ENCODE data around the gene STKLD1.

STKLD1 gene

DNA sequence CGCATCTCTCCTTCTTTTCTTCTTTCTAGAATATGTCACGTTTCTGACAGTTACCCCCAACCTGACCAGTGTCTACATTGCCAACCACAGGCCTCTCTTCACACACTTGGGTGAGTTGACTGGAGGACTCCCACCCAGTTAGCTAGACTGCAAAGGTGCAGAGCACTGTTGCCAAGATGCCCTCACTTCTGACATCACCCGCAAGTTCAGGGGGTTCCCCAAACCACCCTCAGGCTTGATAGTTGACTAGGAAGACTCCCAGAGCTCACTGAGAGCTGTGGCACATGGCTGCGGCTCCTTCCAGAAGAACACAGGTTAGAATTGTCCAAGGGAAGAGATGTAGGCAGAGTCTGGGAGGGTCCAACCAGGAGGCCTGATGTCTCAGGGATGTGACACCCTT, 63.2 kb downstream of the STKLD1 start:
- Histone ChIP-seq H3K9me2 (replicated peaks; ENCODE audit: low read depth, low read length) (no peaks in the 10 kb centered on the region), H3F3A (ENCODE audit: low read depth) (no peaks in the 10 kb centered on the region), H3K79me2 (ENCODE audit: insufficient read depth, low read length) (no peaks in the 10 kb centered on the region), H3K4me3 (ENCODE audit: low read length, poor library complexity, severe bottlenecking) (no peak overlapping the region), H3K36me3 (ENCODE audit: insufficient read depth, low read length) (no peaks in the 10 kb centered on the region), H2AFZ (ENCODE audit: low read length) (no peak overlapping the region), H4K20me1 (ENCODE audit: insufficient read depth, low read length, poor library complexity, severe bottlenecking) (no peaks in the 10 kb centered on the region), H3K4me2 (ENCODE audit: low read depth, low read length, poor library complexity, severe bottlenecking) (no peak overlapping the region), H3K27me3 (ENCODE audit: insufficient read depth, low read length, poor library complexity, severe bottlenecking) (no peaks in the 10 kb centered on the region), H3K4me1 (ENCODE audit: insufficient read depth, low read length, poor library complexity, severe bottlenecking) (peaks cover 6% of the 10 kb centered on the region), H3K9ac (ENCODE audit: low read depth, low read length, poor library complexity, severe bottlenecking) (no peak overlapping the region), H3K9me3 (ENCODE audit: insufficient read depth, low read depth, low read length) (no peaks in the 10 kb centered on the region)
- TF ChIP-seq, protein P1, sequence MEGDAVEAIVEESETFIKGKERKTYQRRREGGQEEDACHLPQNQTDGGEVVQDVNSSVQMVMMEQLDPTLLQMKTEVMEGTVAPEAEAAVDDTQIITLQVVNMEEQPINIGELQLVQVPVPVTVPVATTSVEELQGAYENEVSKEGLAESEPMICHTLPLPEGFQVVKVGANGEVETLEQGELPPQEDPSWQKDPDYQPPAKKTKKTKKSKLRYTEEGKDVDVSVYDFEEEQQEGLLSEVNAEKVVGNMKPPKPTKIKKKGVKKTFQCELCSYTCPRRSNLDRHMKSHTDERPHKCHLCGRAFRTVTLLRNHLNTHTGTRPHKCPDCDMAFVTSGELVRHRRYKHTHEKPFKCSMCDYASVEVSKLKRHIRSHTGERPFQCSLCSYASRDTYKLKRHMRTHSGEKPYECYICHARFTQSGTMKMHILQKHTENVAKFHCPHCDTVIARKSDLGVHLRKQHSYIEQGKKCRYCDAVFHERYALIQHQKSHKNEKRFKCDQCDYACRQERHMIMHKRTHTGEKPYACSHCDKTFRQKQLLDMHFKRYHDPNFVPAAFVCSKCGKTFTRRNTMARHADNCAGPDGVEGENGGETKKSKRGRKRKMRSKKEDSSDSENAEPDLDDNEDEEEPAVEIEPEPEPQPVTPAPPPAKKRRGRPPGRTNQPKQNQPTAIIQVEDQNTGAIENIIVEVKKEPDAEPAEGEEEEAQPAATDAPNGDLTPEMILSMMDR (conservative IDR thresholded peaks at IDR 0.05; ENCODE audit: low read length), result no peak
- no peak for TF ChIP-seq EZH2phosphoT487 (IDR thresholded peaks at IDR 0.05; ENCODE audit: borderline replicate concordance)

DNA sequence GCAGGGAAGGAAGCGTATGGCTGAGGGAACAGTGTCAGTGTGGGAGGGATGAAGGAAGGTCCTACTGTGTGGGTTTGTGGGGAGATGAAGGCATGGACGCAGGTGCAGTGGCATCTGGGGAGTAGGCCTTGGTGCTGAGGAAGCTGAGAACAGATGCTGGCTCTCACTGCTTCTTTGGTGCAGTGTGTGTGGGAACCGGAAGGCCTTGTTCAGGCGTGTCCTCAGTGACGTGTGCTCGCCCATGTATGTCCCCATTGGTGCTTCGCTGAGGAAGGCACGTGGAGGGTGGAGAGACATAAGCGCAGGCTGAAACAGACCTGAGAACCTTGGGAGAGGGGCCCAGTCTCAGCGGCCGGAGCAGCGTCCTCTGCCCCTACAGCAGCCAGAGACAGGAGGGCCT, 64.7 kb downstream of the STKLD1 start:
- Histone ChIP-seq H2AFZ (ENCODE audit: low read length) (no peak overlapping the region), H3K9me2 (replicated peaks; ENCODE audit: low read depth, low read length) (no peaks in the 10 kb centered on the region), H3K4me1 (ENCODE audit: insufficient read depth, low read length, poor library complexity, severe bottlenecking) (peaks cover 6% of the 10 kb centered on the region), H3K9ac (ENCODE audit: low read depth, low read length, poor library complexity, severe bottlenecking) (no peak overlapping the region), H3K79me2 (ENCODE audit: insufficient read depth, low read length) (no peaks in the 10 kb centered on the region), H3K4me2 (ENCODE audit: low read depth, low read length, poor library complexity, severe bottlenecking) (no peak overlapping the region), H3K9me3 (ENCODE audit: insufficient read depth, low read depth, low read length) (no peaks in the 10 kb centered on the region), H3K27me3 (ENCODE audit: insufficient read depth, low read length, poor library complexity, severe bottlenecking) (no peaks in the 10 kb centered on the region), H3F3A (ENCODE audit: low read depth) (no peaks in the 10 kb centered on the region), H4K20me1 (ENCODE audit: insufficient read depth, low read length, poor library complexity, severe bottlenecking) (no peaks in the 10 kb centered on the region), H3K36me3 (ENCODE audit: insufficient read depth, low read length) (no peaks in the 10 kb centered on the region), H3K4me3 (ENCODE audit: low read length, poor library complexity, severe bottlenecking) (no peak overlapping the region)
- TF ChIP-seq, protein P1 (conservative IDR thresholded peaks at IDR 0.05; ENCODE audit: low read length), result no peak
- no peak for TF ChIP-seq EZH2phosphoT487 (IDR thresholded peaks at IDR 0.05; ENCODE audit: borderline replicate concordance)

DNA sequence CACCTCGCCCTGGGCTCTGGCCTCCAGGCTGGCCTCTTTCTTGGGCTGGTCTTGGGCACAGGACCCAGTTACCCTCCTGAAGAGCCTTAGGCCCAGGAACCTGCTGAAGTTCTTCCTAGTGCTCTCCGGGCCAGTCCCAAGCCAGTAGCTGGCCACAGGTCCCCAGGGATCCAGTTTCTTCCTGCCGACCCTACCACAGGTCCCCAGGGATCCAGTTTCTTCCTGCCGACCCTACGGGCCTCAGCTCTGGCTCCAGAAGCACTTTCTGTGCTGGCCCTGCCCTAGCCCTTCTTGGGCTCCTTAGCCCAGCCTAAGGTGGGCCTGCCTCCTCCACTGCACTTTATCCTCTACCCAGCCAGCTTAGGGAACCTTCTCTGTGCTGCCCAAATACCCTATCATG, 65.4 kb downstream of the STKLD1 start:
- no peak overlapping the region for H3K4me3 ChIP-seq (ENCODE audit: low read length, poor library complexity, severe bottlenecking)
- peaks cover 6% of the 10 kb centered on the region for H3K4me1 ChIP-seq (ENCODE audit: insufficient read depth, low read length, poor library complexity, severe bottlenecking)
- no peaks in the 10 kb centered on the region for H3K27me3 ChIP-seq (ENCODE audit: insufficient read depth, low read length, poor library complexity, severe bottlenecking)
- H3K9me2 ChIP-seq (replicated peaks; ENCODE audit: low read depth, low read length), result no peaks in the 10 kb centered on the region
- TF ChIP-seq, protein P1 (conservative IDR thresholded peaks at IDR 0.05; ENCODE audit: low read length), result no peak
- H3K4me2 ChIP-seq (ENCODE audit: low read depth, low read length, poor library complexity, severe bottlenecking), result no peak overlapping the region
- H3K9me3 ChIP-seq (ENCODE audit: insufficient read depth, low read depth, low read length), result no peaks in the 10 kb centered on the region
- H3K36me3 ChIP-seq (ENCODE audit: insufficient read depth, low read length), result no peaks in the 10 kb centered on the region
- no peaks in the 10 kb centered on the region for H4K20me1 ChIP-seq (ENCODE audit: insufficient read depth, low read length, poor library complexity, severe bottlenecking)
- H3K79me2 ChIP-seq (ENCODE audit: insufficient read depth, low read length), result no peaks in the 10 kb centered on the region
- H3K9ac ChIP-seq (ENCODE audit: low read depth, low read length, poor library complexity, severe bottlenecking), result peak overlapping the region; percentile 27
- H3F3A ChIP-seq (ENCODE audit: low read depth), result no peaks in the 10 kb centered on the region
- no peak overlapping the region for H2AFZ ChIP-seq (ENCODE audit: low read length)

Data from Loucy (cell line).